Psoas muscle (tissue), 8 donors: ENCODE results near the gene LURAP1L. TPM values are rescaled to one million over a fixed set of nuclear protein-coding genes. Genes with fewer than 3 reads are reported as not detected.

Experiments
- ATAC-seq, 4 donors: fragments of 200-7000 bp; cut with Tn5 transposase; one replicate each; pipeline ENCODE4 v1.9.1; 2020; ENCODE audit warnings: moderate library complexity in 3 of 4, mild to moderate bottlenecking in 2 of 4
- DNase-seq, 2 donors: peaks; one replicate each; pipeline ENCODE4 v3.0.0-alpha.2; 2020
- H3K27ac ChIP-seq: fragments of 200-600 bp; one replicate; pipeline ENCODE4 v1.8.0; 2022
- H3K27me3 ChIP-seq, 3 donors: fragments of 200-600 bp in 1 of 3; one replicate each; pipeline versions ENCODE4 v1.6.1 to v1.8.0; 2013 to 2022; ENCODE audit warnings: low read length in 2 of 3, mild to moderate bottlenecking in 2 of 3, moderate library complexity in 1 of 3; ENCODE audit not compliant: insufficient read depth in 3 of 3
- H3K36me3 ChIP-seq, 2 donors: fragments of 200-600 bp in 1 of 2; one replicate each; pipeline versions ENCODE4 v1.6.1 to v1.8.0; 2013 to 2022; ENCODE audit warnings: low read depth in 1 of 2, mild to moderate bottlenecking in 1 of 2, moderate library complexity in 1 of 2; ENCODE audit not compliant: insufficient read depth in 1 of 2
- H3K4me1 ChIP-seq: fragments of 200-600 bp; one replicate; pipeline ENCODE4 v1.8.0; 2022
- H3K4me3 ChIP-seq: fragments of 200-600 bp; one replicate; pipeline ENCODE4 v1.8.0; 2022; ENCODE audit warnings: mild to moderate bottlenecking
- H3K9me3 ChIP-seq: fragments of 200-600 bp; one replicate; pipeline ENCODE4 v1.8.0; 2022
- CTCF ChIP-seq: fragments of 200-600 bp; IDR thresholded peaks from one replicate; pipeline ENCODE4 v1.8.0; 2022; ENCODE audit warnings: antibody characterized with exemption
- WGBS, 3 donors: extraction: QIAGEN DNeasy Blood & Tissue Kit; methylation state at CpG; one replicate each; pipeline versions ENCODE4 v1.1.6 to v1.1.7; 2013; 5-methylcytosine and 5-hydroxymethylcytosine counted together
- intact Hi-C, 2 donors: fragments of 100-400 bp; cut with DNase I; formaldehyde crosslinking; loops; one replicate each; pipeline versions ENCODE4 v1.11.0 to v1.14.2; 2022
- polyA plus RNA-seq, 3 donors: library from polyadenylated mRNA; stranded (reverse); fragments of 200-250 nt; gene quantifications; one replicate each; pipeline ENCODE4 v1.2.3, GENCODE V29; 2013
- total RNA-seq, 4 donors: library from RNA; stranded (reverse); fragmentation: NEBNext Ultra II Directional in 2 of 4; extraction: Animal tissue kit (Norgen Biotek cat#: 25700) in 2 of 4; gene quantifications; one replicate each; pipeline versions ENCODE4 v1.2.1 to v1.2.4, GENCODE V29; 2021 to 2023
- donor health status: healthy with polysubstance abuse.
- donor health status: DM: no; HTN: no; CAD: no; lungs with moderate emphysema.
- donor health status: Bipolar disorder and iron deficiency.
- donor health status: healthy.
- donor health status: DM: yes; HTN: yes; CAD: no.
- donor health status: DM: no; HTN: no; CAD: no.
- donor health status: DM: no; HTN: no; CAD: no.
- donor health status: DM: yes; HTN: yes; CAD: no.

Gene LURAP1L
- total and polyA plus RNA-seq, 7 donors, result 1.0 to 6.3 (median 2.5) TPM

GRCh38 chr9:12796601-12797000 is 21.8 kb downstream of the LURAP1L start:
- 78 to 84% (median 82%) methylated on average over 1 of the region's 1 CpG for WGBS, 3 donors
- TF ChIP-seq CTCF, result no peak
- Histone ChIP-seq H3K27ac (no peak overlapping the region), H3K27me3 (no peaks in the 10 kb centered on the region), H3K4me3 (no peak overlapping the region), H3K9me3 (no peaks in the 10 kb centered on the region), H3K4me1 (no peaks in the 10 kb centered on the region), H3K36me3 (no peaks in the 10 kb centered on the region)
- ATAC-seq, result no peak
- intact Hi-C loops, result no loop called here
- no peak for DNase-seq

- DNase-seq, result no peak
- Histone ChIP-seq H3K4me1 (no peaks in the 10 kb centered on the region), H3K9me3 (no peaks in the 10 kb centered on the region), H3K36me3 (no peaks in the 10 kb centered on the region), H3K27ac (no peak overlapping the region), H3K4me3 (no peak overlapping the region), H3K27me3 (no peaks in the 10 kb centered on the region)
- no peak for TF ChIP-seq CTCF
- 73 to 77% (median 75%) methylated on average over 1 of the region's 1 CpG for WGBS, 3 donors
- no peak for ATAC-seq
- intact Hi-C loops, result no loop called here
Observed at GRCh38 chr9:12797037-12797436, 22.2 kb downstream of the LURAP1L start.

GRCh38 chr9:12798066-12798770 is 23.4 kb downstream of the LURAP1L start:
- no peaks in the 10 kb centered on the region for H3K9me3 ChIP-seq
- H3K4me1 ChIP-seq, result no peaks in the 10 kb centered on the region
- no peak for ATAC-seq
- intact Hi-C loops, result no loop called here
- no peaks in the 10 kb centered on the region for H3K36me3 ChIP-seq
- DNase-seq, result no peak
- TF ChIP-seq CTCF, result no peak
- WGBS, 3 donors, result 32 to 71% (median 35%) methylated on average over 1 of the region's 1 CpG
- no peaks in the 10 kb centered on the region for H3K27me3 ChIP-seq
- no peak overlapping the region for H3K27ac ChIP-seq
- no peak overlapping the region for H3K4me3 ChIP-seq

GRCh38 chr9:12801187-12801586 is 26.4 kb downstream of the LURAP1L start:
- no peak for TF ChIP-seq CTCF
- DNase-seq (no peak), ATAC-seq (no peak)
- Histone ChIP-seq H3K27ac (no peak overlapping the region), H3K36me3 (no peaks in the 10 kb centered on the region), H3K9me3 (no peaks in the 10 kb centered on the region), H3K4me1 (no peaks in the 10 kb centered on the region), H3K27me3 (no peaks in the 10 kb centered on the region), H3K4me3 (no peak overlapping the region)
- 92 to 95% (median 93%) methylated on average over 2 of the region's 2 CpGs for WGBS, 3 donors
- intact Hi-C loops, result no loop called here

GRCh38 chr9:12801663-12802062 is 26.8 kb downstream of the LURAP1L start:
- no peaks in the 10 kb centered on the region for H3K4me1 ChIP-seq
- intact Hi-C loops, result no loop called here
- no peak overlapping the region for H3K27ac ChIP-seq
- H3K36me3 ChIP-seq, result no peaks in the 10 kb centered on the region
- no peak for DNase-seq
- H3K4me3 ChIP-seq, result no peak overlapping the region
- no peaks in the 10 kb centered on the region for H3K27me3 ChIP-seq
- H3K9me3 ChIP-seq, result no peaks in the 10 kb centered on the region
- ATAC-seq, result no peak
- TF ChIP-seq CTCF, result no peak
